ENCODE measurements around the gene GSDMA. TPM values are rescaled to one million over a fixed set of nuclear protein-coding genes. Genes with fewer than 3 reads are reported as not detected.

GSDMA gene
- total and polyA plus RNA-seq, 9 of the 15 experiments (the other 6 are each of a cell fraction or from before 2014, with no cell fraction given), result 0.04 to 0.13 (median 0.07) TPM; not detected in 2

DNA sequence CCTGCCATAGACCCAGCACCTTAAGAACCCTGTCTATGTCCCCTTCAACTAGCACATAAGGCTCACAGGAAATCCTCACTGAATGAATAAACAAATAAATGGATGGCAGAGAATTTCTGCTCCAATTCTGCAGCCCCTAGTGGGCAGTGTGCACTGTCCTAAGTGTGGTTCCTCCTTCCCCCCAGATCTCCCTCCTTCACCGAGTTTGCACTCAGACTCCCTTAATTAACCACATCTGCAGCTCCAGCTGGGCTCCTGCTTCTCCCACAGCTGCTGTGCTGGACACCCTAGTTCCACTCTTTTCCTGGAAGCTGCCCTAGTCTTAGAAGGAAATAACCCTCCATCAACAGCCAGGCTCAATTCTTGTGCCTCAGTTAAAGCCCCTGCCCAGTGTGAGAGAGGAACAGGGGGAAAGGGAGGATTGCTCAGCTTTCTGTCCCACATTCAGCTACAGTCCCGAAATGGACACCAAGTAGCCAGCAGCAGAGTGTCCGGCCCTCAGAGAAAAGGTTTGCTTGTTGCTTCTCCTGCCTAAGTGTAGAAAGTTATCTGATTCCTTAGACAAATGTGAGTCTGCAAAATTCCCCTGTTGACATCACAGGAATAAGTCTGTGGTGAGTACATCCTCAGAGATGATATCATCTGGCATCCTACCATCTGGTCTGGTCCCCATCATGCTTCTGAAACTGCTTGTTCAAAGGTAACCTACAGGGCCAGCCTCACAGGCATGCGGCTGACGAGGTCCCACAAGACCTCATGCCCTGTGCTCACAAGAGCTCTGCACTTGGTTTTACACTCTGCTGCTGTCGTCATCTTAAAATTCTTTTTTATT lies 23.0 kb upstream of the GSDMA start (continued):
- no peak for TF ChIP-seq NFIX (CRISPR knock-in tag; IDR thresholded peaks at IDR 0.05; ENCODE audit: low read depth)
- no peak for TF ChIP-seq ZNF668 (CRISPR knock-in tag; IDR thresholded peaks at IDR 0.05)
- peak; percentile 75 for TF ChIP-seq JUND (IDR thresholded peaks at IDR 0.05; ENCODE audit: borderline replicate concordance, low read depth, low read length)
- peak; percentile 65; the same call in 2 of the 3 replicates for TF ChIP-seq JUND (tag; IDR thresholded peaks at IDR 0.05; ENCODE audit: borderline replicate concordance, low read depth, low read length)
- peak; percentile 86 to 93 for TF ChIP-seq FOXK2 (conservative IDR thresholded peaks at IDR 0.05 in 1 of 2, IDR thresholded peaks at IDR 0.05 in 1 of 2; ENCODE audit: low read depth in 2 of 2)
- TF ChIP-seq, protein P1, sequence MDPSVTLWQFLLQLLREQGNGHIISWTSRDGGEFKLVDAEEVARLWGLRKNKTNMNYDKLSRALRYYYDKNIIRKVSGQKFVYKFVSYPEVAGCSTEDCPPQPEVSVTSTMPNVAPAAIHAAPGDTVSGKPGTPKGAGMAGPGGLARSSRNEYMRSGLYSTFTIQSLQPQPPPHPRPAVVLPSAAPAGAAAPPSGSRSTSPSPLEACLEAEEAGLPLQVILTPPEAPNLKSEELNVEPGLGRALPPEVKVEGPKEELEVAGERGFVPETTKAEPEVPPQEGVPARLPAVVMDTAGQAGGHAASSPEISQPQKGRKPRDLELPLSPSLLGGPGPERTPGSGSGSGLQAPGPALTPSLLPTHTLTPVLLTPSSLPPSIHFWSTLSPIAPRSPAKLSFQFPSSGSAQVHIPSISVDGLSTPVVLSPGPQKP (CRISPR knock-in tag; IDR thresholded peaks at IDR 0.05), result no peak
- no peak for TF ChIP-seq CREB3L1 (IDR thresholded peaks at IDR 0.05; ENCODE audit: borderline replicate concordance, low read depth)
- TF ChIP-seq MEIS2 (IDR thresholded peaks at IDR 0.05; ENCODE audit: partially characterized antibody), result peak; percentile 25
- TF ChIP-seq ZNF696 (CRISPR knock-in tag; conservative IDR thresholded peaks at IDR 0.05), result no peak
- TF ChIP-seq, protein P2, sequence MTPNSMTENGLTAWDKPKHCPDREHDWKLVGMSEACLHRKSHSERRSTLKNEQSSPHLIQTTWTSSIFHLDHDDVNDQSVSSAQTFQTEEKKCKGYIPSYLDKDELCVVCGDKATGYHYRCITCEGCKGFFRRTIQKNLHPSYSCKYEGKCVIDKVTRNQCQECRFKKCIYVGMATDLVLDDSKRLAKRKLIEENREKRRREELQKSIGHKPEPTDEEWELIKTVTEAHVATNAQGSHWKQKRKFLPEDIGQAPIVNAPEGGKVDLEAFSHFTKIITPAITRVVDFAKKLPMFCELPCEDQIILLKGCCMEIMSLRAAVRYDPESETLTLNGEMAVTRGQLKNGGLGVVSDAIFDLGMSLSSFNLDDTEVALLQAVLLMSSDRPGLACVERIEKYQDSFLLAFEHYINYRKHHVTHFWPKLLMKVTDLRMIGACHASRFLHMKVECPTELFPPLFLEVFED (CRISPR knock-in tag; conservative IDR thresholded peaks at IDR 0.05), result no peak
- TF ChIP-seq, protein P3, sequence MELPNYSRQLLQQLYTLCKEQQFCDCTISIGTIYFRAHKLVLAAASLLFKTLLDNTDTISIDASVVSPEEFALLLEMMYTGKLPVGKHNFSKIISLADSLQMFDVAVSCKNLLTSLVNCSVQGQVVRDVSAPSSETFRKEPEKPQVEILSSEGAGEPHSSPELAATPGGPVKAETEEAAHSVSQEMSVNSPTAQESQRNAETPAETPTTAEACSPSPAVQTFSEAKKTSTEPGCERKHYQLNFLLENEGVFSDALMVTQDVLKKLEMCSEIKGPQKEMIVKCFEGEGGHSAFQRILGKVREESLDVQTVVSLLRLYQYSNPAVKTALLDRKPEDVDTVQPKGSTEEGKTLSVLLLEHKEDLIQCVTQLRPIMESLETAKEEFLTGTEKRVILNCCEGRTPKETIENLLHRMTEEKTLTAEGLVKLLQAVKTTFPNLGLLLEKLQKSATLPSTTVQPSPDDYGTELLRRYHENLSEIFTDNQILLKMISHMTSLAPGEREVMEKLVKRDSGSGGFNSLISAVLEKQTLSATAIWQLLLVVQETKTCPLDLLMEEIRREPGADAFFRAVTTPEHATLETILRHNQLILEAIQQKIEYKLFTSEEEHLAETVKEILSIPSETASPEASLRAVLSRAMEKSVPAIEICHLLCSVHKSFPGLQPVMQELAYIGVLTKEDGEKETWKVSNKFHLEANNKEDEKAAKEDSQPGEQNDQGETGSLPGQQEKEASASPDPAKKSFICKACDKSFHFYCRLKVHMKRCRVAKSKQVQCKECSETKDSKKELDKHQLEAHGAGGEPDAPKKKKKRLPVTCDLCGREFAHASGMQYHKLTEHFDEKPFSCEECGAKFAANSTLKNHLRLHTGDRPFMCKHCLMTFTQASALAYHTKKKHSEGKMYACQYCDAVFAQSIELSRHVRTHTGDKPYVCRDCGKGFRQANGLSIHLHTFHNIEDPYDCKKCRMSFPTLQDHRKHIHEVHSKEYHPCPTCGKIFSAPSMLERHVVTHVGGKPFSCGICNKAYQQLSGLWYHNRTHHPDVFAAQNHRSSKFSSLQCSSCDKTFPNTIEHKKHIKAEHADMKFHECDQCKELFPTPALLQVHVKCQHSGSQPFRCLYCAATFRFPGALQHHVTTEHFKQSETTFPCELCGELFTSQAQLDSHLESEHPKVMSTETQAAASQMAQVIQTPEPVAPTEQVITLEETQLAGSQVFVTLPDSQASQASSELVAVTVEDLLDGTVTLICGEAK (IDR thresholded peaks at IDR 0.05), result no peak
- TF ChIP-seq, protein P3 (CRISPR knock-in tag; IDR thresholded peaks at IDR 0.05), result no peak
- no peak for TF ChIP-seq BCL6 (CRISPR knock-in tag; IDR thresholded peaks at IDR 0.05)

Measured in K562 (cell line).